Epithelial cell of esophagus (primary cell): ENCODE data around the gene NUTF2.
"Not testable (repeated sequence)": the region's sequence is repeated elsewhere in the genome, so short reads cannot be mapped to it uniquely, and the experiment has no call there.

ENCODE experiments used
- DNase-seq: peaks from one replicate; pipeline ENCODE4 v3.0.0; 2010; ENCODE audit warnings: low read depth
- H3K4me3 ChIP-seq: 2 replicates; pipeline ENCODE4 v1.5.1; 2011; ENCODE audit warnings: mild to moderate bottlenecking, low read length, control low read depth
- CTCF ChIP-seq: IDR thresholded peaks from 2 replicates; pipeline ENCODE4 v1.5.1; 2011; ENCODE audit warnings: low read depth, mild to moderate bottlenecking, low read length, control low read depth, inconsistent platforms; ENCODE audit not compliant: insufficient read depth; ENCODE audit errors: missing control alignments

Gene NUTF2

GRCh38 chr16:67910158-67910557, 63.4 kb downstream of the NUTF2 start:
- TF ChIP-seq CTCF, result no peak
- DNase-seq, result peak; percentile 81
- no peak overlapping the region for H3K4me3 ChIP-seq

- no peak for TF ChIP-seq CTCF
- no peak for DNase-seq
- H3K4me3 ChIP-seq, result no peak overlapping the region
Observed at GRCh38 chr16:67914758-67915495, 68.2 kb downstream of the NUTF2 start.

GRCh38 chr16:67915496-67915769, 68.7 kb downstream of the NUTF2 start:
- H3K4me3 ChIP-seq, DNase-seq: not testable (repeated sequence)

GRCh38 chr16:67915831-67916723, 69.3 kb downstream of the NUTF2 start:
- no peak for DNase-seq
- no peak for TF ChIP-seq CTCF
- no peak overlapping the region for H3K4me3 ChIP-seq

GRCh38 chr16:67917140-67917851, 70.6 kb downstream of the NUTF2 start:
- DNase-seq, result no peak
- no peak overlapping the region for H3K4me3 ChIP-seq
- no peak for TF ChIP-seq CTCF

GRCh38 chr16:67917852-67918236, 71.1 kb downstream of the NUTF2 start:
- no peak for TF ChIP-seq CTCF
- DNase-seq, result peak; percentile 95
- H3K4me3 ChIP-seq, result no peak overlapping the region

GRCh38 chr16:67919622-67920221, 73.0 kb downstream of the NUTF2 start:
- no peak for TF ChIP-seq CTCF
- no peak overlapping the region for H3K4me3 ChIP-seq
- no peak for DNase-seq
